Parathyroid adenoma (tissue), 2 donors: ENCODE measurements around the gene VILL.
"Not testable (repeated sequence)": the region's sequence is repeated elsewhere in the genome, so short reads cannot be mapped to it uniquely, and the experiment has no call there.

ENCODE experiments used
- H2AFZ ChIP-seq: fragments of 300-600 bp; sonication (generic); one replicate; pipeline ENCODE4 v1.7.0; 2017; ENCODE audit warnings: antibody characterized with exemption, mild to moderate bottlenecking
- H3K27ac ChIP-seq: fragments of 300-600 bp; sonication (generic); one replicate; pipeline ENCODE4 v1.7.0; 2017
- H3K27me3 ChIP-seq: fragments of 300-600 bp; sonication (generic); one replicate; pipeline ENCODE4 v1.7.0; 2017; ENCODE audit warnings: low read length; ENCODE audit not compliant: control insufficient read depth, insufficient read depth
- H3K36me3 ChIP-seq: fragments of 300-600 bp; sonication (generic); one replicate; pipeline ENCODE4 v1.7.0; 2017; ENCODE audit warnings: low read length; ENCODE audit not compliant: control insufficient read depth, insufficient read depth
- H3K4me1 ChIP-seq: fragments of 300-600 bp; sonication (generic); one replicate; pipeline ENCODE4 v1.7.0; 2017; ENCODE audit warnings: control low read depth
- H3K4me2 ChIP-seq: fragments of 300-600 bp; sonication (generic); one replicate; pipeline ENCODE4 v1.7.0; 2017; ENCODE audit warnings: low read length
- H3K4me3 ChIP-seq: fragments of 300-600 bp; sonication (generic); one replicate; pipeline ENCODE4 v1.7.0; 2017; ENCODE audit warnings: low read depth, low read length
- H3K79me2 ChIP-seq: fragments of 300-600 bp; sonication (generic); one replicate; pipeline ENCODE4 v1.7.0; 2017; ENCODE audit warnings: control low read depth
- H3K9ac ChIP-seq: fragments of 300-600 bp; sonication (generic); one replicate; pipeline ENCODE4 v1.7.0; 2017; ENCODE audit warnings: mild to moderate bottlenecking
- H3K9me3 ChIP-seq: fragments of 300-600 bp; sonication (generic); one replicate; pipeline ENCODE4 v1.7.0; 2017; ENCODE audit warnings: low read length; ENCODE audit not compliant: control insufficient read depth
- TF ChIP-seq, protein P1 (sequence below): fragments of 300-600 bp; sonication (generic); IDR thresholded peaks from one replicate; pipeline ENCODE4 v1.7.0; 2017; ENCODE audit warnings: antibody characterized with exemption, mild to moderate bottlenecking
- donor health status: primary hyperparathyroidism.

VILL gene

DNA sequence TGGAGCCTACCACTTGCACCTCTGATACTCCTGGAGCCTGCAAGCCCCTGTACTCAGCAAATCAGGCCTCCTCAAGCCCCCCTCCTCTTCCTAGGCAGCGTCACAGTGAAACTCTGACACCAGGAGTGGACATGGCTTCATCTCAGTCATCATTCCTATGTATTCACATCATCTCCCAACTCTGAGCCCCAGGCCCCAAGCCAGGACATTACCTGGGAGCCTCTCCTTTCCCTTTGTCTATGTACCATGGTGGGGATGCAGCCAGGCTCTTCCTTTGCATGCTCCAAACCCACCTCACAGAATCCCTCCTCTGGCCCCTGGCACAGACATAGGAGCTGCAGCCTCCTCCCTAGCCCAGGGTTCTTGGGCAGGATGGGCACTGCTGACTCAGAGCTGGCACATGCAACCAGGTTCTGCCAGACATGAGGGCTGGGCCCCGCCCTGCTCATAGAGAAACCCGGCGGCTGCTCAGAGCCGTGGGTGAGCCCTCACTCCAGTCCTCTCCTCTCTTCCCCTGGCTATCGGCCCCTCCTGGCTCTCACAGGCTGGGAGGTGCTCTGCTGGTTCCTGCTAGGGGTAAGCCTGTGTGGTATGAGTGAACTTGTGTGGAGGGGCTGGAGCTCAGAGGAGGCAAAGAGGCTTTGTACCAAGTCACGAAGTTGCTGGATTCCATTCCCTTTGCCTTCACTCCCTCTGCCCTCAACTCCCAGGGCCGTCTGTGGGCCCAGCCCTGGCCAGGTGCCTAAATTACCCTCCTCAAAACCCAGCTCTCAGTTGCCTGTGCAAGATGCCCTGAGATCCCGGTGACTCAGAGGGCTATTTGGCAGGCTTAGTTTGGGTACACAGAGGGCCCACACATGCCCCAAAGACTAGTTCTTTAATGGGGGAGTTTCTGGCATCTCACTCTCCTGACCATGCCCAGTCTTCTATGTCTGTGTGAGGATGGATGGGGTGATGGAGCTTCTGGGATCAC, 40.7 kb downstream of the VILL start:
- Histone ChIP-seq H3K4me1 (peaks cover 18% of the 10 kb centered on the region), H3K9ac (no peak overlapping the region), H3K4me3 (no peak overlapping the region), H3K27ac (peak overlapping the region; percentile 27), H3K4me2 (no peak overlapping the region), H3K79me2 (no peaks in the 10 kb centered on the region), H3K36me3 (no peaks in the 10 kb centered on the region), H3K27me3 (no peaks in the 10 kb centered on the region), H3K9me3 (no peaks in the 10 kb centered on the region), H2AFZ (peak overlapping the region; percentile 74)
- TF ChIP-seq, protein P1, sequence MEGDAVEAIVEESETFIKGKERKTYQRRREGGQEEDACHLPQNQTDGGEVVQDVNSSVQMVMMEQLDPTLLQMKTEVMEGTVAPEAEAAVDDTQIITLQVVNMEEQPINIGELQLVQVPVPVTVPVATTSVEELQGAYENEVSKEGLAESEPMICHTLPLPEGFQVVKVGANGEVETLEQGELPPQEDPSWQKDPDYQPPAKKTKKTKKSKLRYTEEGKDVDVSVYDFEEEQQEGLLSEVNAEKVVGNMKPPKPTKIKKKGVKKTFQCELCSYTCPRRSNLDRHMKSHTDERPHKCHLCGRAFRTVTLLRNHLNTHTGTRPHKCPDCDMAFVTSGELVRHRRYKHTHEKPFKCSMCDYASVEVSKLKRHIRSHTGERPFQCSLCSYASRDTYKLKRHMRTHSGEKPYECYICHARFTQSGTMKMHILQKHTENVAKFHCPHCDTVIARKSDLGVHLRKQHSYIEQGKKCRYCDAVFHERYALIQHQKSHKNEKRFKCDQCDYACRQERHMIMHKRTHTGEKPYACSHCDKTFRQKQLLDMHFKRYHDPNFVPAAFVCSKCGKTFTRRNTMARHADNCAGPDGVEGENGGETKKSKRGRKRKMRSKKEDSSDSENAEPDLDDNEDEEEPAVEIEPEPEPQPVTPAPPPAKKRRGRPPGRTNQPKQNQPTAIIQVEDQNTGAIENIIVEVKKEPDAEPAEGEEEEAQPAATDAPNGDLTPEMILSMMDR, result no peak

DNA sequence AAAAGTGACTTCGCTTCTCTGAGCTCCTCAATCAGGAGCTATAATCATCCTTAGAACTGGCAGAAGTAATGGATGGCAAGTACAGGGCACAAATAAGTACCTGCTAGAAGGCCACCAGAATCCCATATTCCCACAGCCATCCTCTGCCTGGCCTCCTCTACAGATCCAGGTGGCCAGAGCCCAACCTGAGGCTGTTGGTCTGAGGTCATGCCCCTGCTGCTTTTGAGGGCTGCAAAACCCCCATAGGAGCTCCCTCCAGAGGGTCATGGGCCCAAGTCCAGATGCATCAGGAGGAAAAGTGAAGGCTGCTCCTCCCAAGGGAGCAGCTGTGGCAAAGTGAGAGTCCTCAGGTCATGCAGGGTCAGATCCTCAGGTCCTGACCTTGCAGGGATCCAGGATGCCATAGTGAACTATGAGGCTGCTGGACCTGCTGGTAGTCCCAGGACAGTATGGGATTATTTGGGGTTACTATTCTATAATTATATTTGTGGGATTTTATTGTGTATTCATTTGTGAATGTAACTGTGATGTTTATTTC, 41.8 kb downstream of the VILL start:
- no peaks in the 10 kb centered on the region for H3K27me3 ChIP-seq
- no peaks in the 10 kb centered on the region for H3K36me3 ChIP-seq
- TF ChIP-seq, protein P1, result no peak
- H3K27ac ChIP-seq, result no peak overlapping the region
- H3K79me2 ChIP-seq, result no peaks in the 10 kb centered on the region
- H3K4me1 ChIP-seq, result peaks cover 18% of the 10 kb centered on the region
- H3K9ac ChIP-seq, result no peak overlapping the region
- no peak overlapping the region for H3K4me3 ChIP-seq
- no peaks in the 10 kb centered on the region for H3K9me3 ChIP-seq
- H3K4me2 ChIP-seq, result no peak overlapping the region
- H2AFZ ChIP-seq, result no peak overlapping the region

DNA sequence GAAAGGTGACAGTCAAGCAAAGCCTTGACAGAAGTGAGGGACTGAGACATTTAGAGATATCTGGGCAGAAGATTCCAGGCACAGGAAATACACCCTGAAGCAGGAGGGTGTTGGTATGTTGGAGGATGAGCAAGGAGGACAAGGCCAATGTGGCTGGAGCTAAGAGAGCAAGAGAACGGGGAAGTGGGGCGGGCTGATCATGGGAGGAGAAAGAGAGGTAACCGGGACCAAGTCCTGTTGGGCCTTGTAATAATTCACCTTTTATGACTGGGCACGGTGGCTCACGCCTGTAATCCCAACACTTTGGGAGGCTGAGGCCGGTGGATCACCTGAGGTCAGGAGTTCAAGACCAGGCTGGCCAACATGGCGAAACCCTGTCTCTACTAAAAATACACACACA, 43.0 kb downstream of the VILL start:
- H3K9me3 ChIP-seq, H3K36me3 ChIP-seq, H3K27ac ChIP-seq, H3K4me2 ChIP-seq, H3K27me3 ChIP-seq, H3K4me3 ChIP-seq, H2AFZ ChIP-seq, H3K79me2 ChIP-seq, H3K9ac ChIP-seq: not testable (repeated sequence)
- H3K4me1 ChIP-seq, result peaks cover 18% of the 10 kb centered on the region

DNA sequence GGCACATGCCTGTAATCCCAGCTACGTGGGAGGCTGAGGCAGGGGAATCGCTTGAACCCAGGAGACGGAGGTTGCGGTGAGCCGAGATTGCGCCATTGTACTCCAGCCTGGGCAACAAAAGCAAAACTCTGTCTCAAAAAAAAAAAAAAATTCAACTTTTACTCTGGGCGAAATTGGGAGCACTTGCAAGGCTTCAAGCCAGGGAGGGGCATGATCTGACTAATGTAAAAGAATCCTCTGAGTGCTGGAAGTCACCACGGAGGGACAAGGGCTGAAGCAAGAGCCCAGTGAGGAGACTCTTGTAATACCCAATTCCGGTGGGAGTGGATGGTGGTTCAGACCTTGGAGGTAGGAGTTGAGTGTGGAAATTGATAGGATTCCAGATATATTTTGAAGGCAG, 43.7 kb downstream of the VILL start:
- not testable (repeated sequence) for H2AFZ ChIP-seq, H3K27me3 ChIP-seq, H3K9ac ChIP-seq, H3K9me3 ChIP-seq, H3K79me2 ChIP-seq, H3K4me3 ChIP-seq, H3K36me3 ChIP-seq, H3K4me2 ChIP-seq, H3K27ac ChIP-seq
- H3K4me1 ChIP-seq, result peaks cover 18% of the 10 kb centered on the region

DNA sequence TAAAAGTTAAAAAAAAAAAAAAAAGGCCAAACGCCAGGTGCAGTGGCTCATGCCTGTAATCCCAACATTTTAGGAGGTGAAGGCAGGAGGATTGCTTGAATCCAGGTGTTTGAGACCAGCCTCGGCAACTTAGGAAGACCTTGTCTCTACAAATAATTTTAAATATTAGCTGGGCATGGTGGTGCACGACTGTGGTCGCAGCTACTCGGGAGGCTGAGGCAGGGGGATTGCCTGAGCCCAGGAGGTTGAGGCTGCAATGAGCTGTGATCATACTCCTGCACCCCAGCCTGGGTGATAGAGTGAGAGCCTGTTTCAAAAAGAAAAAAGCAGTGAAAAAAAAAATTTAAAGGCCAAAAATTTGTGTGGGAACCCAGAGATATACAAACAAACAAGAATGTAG, 45.7 kb downstream of the VILL start:
- no peak overlapping the region for H2AFZ ChIP-seq
- H3K4me3 ChIP-seq, result no peak overlapping the region
- H3K4me2 ChIP-seq, result no peak overlapping the region
- H3K9me3 ChIP-seq, result no peaks in the 10 kb centered on the region
- no peaks in the 10 kb centered on the region for H3K79me2 ChIP-seq
- peaks cover 2% of the 10 kb centered on the region for H3K4me1 ChIP-seq
- no peaks in the 10 kb centered on the region for H3K36me3 ChIP-seq
- H3K27ac ChIP-seq, result no peak overlapping the region
- TF ChIP-seq, protein P1, result no peak
- no peak overlapping the region for H3K9ac ChIP-seq
- no peaks in the 10 kb centered on the region for H3K27me3 ChIP-seq
